ENCODE results near the gene SNX21.
A peak's percentile ranks its signal among the peaks of the same experiment; 100 is the strongest.

The SNX21 gene

GRCh38 chr20:45880988-45881788 lies 47.6 kb downstream of the SNX21 start, which contains the start of gene ZSWIM1:
Gene ZSWIM1, plus strand, starts transcription at chr20:45881227. Its CDS starts 1,366 bp downstream, at chr20:45882593.
- peak; percentile 99 for DNase-seq (ENCODE audit: low spot score)

- DNase-seq (ENCODE audit: low spot score): no peak
These were observed 49.0 kb downstream of the SNX21 start for GRCh38 chr20:45882469-45883099.

GRCh38 chr20:45883100-45883469 lies 49.5 kb downstream of the SNX21 start:
- DNase-seq (ENCODE audit: low spot score): no peak

- DNase-seq (ENCODE audit: low spot score): no peak
These were observed 53.2 kb downstream of the SNX21 start for GRCh38 chr20:45886590-45887345.

GRCh38 chr20:45887346-45887715 lies 53.7 kb downstream of the SNX21 start, which contains the start of gene SPATA25:
Gene SPATA25, minus strand, starts transcription at chr20:45887622. Its CDS starts 32 bp downstream, at chr20:45887590.
- no peak for DNase-seq (ENCODE audit: low spot score)

- no peak for DNase-seq (ENCODE audit: low spot score)
These were observed 55.1 kb downstream of the SNX21 start for GRCh38 chr20:45888681-45889080.

GRCh38 chr20:45890077-45890984 lies 56.7 kb downstream of the SNX21 start:
- no peak for DNase-seq (ENCODE audit: low spot score)

GRCh38 chr20:45890985-45891983 lies 57.7 kb downstream of the SNX21 start, which contains the start of the genes CTSA and NEURL2:
Gene CTSA, plus strand, starts transcription at chr20:45891335. Its CDS starts 234 bp downstream, at chr20:45891569.
Gene NEURL2, minus strand, starts transcription at chr20:45891208. Its CDS starts 217 bp downstream, at chr20:45890991.
- peak; percentile 90 for DNase-seq (ENCODE audit: low spot score)

- no peak for DNase-seq (ENCODE audit: low spot score)
These were observed 58.6 kb downstream of the SNX21 start for GRCh38 chr20:45892049-45892825.
